Effector memory CD4-positive, alpha-beta T cell (primary cell): Measurements from ENCODE around the gene MED12.
A peak's percentile ranks its signal among the peaks of the same experiment; 100 is the strongest.

ENCODE experiments used
- DNase-seq, 3 donors: peaks; one replicate each; pipeline ENCODE4 v3.0.0-alpha.2; 2020
- H3K27ac ChIP-seq: 2 replicates; pipeline ENCODE4 v1.7.0; 2013; ENCODE audit warnings: mild to moderate bottlenecking, low read length, moderate library complexity; ENCODE audit not compliant: insufficient read depth, poor library complexity, severe bottlenecking
- H3K27me3 ChIP-seq: replicated peaks from 2 replicates; pipeline ENCODE4 v1.7.0; 2013; ENCODE audit warnings: mild to moderate bottlenecking, low read length; ENCODE audit not compliant: insufficient read depth, control insufficient read depth, poor library complexity, severe bottlenecking
- H3K36me3 ChIP-seq: 2 replicates; pipeline ENCODE4 v1.7.0; 2013; ENCODE audit warnings: mild to moderate bottlenecking, low read length, moderate library complexity; ENCODE audit not compliant: control insufficient read depth, insufficient read depth
- H3K4me1 ChIP-seq: 2 replicates; pipeline ENCODE4 v1.7.0; 2013; ENCODE audit warnings: low read length, mild to moderate bottlenecking; ENCODE audit not compliant: control insufficient read depth, insufficient read depth, poor library complexity, severe bottlenecking
- H3K4me3 ChIP-seq: 2 replicates; pipeline ENCODE4 v1.7.0; 2013; ENCODE audit warnings: low read length, low read depth, mild to moderate bottlenecking; ENCODE audit not compliant: insufficient read depth, poor library complexity, severe bottlenecking
- H3K9me3 ChIP-seq: 2 replicates; pipeline ENCODE4 v1.7.0; 2013; ENCODE audit warnings: mild to moderate bottlenecking, low read length, moderate library complexity; ENCODE audit not compliant: control insufficient read depth

Gene MED12

DNA sequence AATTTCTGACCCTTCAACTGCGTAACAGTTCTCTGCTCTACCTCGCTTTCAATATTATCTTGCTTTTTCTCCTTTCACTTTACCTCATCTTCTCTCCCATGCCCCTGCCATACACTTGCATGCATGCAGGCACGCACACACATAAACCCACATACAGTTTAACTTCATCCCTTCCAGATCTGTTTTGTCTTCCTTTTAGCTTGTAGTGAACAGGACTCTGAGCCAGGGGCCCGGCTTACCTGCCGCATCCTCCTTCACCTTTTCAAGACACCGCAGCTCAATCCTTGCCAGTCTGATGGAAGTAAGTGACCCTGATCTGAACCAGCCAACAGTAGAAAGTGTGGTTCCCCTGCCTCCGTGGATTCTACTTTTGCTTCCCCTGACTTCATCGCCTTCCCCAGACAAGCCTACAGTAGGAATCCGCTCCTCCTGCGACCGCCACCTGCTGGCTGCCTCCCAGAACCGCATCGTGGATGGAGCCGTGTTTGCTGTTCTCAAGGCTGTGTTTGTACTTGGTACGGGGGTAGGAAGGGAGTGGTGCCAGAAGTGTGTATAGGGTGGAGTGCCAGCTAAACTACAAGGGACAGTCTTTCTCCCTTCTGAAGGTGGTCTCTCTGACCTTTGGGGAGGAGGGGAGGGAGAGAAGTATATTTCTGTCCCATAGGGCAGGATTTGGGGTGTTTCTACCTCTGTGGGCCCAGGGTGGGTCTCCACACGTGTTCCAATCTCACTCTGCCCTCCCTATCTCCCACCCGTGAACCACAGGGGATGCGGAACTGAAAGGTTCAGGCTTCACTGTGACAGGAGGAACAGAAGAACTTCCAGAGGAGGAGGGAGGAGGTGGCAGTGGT lies 10.7 kb downstream of the MED12 start:
- Histone ChIP-seq H3K9me3 (no peaks in the 10 kb centered on the region), H3K36me3 (peaks cover 44% of the 10 kb centered on the region), H3K4me3 (no peak overlapping the region), H3K27ac (no peak overlapping the region), H3K4me1 (peaks cover 8% of the 10 kb centered on the region), H3K27me3 (no peaks in the 10 kb centered on the region)
- DNase-seq: peak; percentile 57 to 63 (median 62)

DNA sequence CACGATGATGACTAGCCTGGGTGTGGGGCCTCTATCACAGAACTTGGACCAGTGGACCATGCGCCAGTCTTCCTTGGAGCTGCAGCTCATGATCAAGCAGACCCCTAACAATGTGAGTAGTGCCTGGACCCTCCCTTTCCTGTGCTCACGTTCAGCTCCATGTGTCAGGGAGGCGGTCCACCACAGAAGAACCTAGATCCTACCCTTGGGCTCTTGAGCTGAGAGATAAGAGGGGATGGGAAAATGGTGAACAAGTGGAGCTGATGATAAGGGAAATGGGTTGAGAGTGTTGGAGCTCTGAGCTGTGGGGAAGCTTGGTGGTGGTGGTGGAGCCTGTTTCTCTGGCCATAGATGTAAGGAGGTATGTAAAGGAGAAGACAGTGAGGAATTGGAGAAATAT lies 13.1 kb downstream of the MED12 start:
- Histone ChIP-seq H3K36me3 (peaks cover 41% of the 10 kb centered on the region), H3K4me3 (no peak overlapping the region), H3K27ac (no peak overlapping the region), H3K4me1 (peaks cover 8% of the 10 kb centered on the region), H3K27me3 (no peaks in the 10 kb centered on the region), H3K9me3 (no peaks in the 10 kb centered on the region)
- no peak for DNase-seq

DNA sequence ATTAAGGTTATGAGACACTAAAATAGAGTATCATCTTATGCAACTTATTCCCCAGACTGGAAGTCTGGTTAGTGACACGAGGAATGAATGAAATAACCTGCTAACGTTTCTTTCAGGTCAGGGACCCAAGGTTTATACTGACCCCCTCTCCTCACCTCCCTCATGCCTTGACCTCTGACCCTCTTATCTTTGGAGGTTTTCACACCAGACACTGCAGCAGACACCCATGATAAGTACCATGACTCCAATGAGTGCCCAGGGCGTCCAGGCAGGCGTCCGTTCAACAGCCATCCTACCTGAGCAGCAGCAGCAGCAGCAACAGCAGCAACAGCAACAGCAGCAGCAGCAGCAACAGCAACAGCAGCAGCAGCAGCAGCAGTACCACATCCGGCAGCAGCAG lies 22.0 kb downstream of the MED12 start:
- Histone ChIP-seq H3K9me3 (no peaks in the 10 kb centered on the region), H3K27me3 (no peaks in the 10 kb centered on the region), H3K4me1 (peaks cover 4% of the 10 kb centered on the region), H3K36me3 (peaks cover 34% of the 10 kb centered on the region), H3K27ac (no peak overlapping the region), H3K4me3 (no peak overlapping the region)
- DNase-seq: no peak

DNA sequence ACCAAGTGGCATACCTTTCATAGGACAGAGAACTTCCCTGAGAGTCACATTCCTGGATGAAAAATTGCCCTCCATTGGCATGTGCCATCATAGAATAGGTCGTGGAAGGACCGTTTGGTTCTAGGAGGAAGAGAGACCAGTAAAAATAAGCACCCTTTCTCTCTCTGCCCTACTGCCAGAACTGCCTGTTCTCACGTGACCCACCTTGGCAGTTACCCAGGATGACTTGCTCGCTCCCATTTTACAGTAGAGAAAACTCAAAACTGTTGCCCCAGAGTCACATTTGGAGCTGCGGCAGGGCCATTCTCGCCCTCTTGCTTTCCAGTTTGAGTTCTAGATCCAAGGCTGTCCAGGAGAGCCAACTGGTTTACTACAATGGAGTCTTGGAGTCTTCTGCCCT lies 25.1 kb downstream of the MED12 start:
- Histone ChIP-seq H3K4me1 (peaks cover 9% of the 10 kb centered on the region), H3K27ac (no peak overlapping the region), H3K9me3 (no peaks in the 10 kb centered on the region), H3K27me3 (no peaks in the 10 kb centered on the region), H3K4me3 (no peak overlapping the region), H3K36me3 (peaks cover 7% of the 10 kb centered on the region)
- DNase-seq: no peak

DNA sequence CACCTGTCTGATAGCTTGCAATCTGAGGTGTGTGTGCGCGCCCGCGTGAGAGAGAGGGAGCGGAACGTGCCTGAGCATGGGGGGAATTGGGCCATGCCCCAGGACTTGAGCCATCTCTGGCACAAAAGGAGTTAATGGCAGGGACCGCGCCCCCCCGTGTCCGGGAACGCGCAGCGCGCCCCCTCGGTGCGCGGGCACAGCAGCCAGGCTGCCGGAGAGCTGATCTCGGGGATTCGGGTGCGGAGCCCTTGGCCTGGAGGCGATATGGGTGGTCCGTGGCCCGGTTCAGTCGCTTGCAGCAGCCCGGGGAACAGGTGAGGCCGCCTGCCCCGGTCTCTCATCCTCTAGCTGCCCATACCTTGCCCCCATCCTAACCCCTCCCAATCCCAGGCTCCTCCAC lies 26.3 kb downstream of the MED12 start, which contains the start of gene NLGN3:
TSS of gene NLGN3 (plus strand) at position 191 of the 400 bp plus-strand sequence. CDS start 2,909 bp downstream, outside the sequence.
- no peak within 1 kb of the TSS for H3K4me3 ChIP-seq
- DNase-seq: no peak

DNA sequence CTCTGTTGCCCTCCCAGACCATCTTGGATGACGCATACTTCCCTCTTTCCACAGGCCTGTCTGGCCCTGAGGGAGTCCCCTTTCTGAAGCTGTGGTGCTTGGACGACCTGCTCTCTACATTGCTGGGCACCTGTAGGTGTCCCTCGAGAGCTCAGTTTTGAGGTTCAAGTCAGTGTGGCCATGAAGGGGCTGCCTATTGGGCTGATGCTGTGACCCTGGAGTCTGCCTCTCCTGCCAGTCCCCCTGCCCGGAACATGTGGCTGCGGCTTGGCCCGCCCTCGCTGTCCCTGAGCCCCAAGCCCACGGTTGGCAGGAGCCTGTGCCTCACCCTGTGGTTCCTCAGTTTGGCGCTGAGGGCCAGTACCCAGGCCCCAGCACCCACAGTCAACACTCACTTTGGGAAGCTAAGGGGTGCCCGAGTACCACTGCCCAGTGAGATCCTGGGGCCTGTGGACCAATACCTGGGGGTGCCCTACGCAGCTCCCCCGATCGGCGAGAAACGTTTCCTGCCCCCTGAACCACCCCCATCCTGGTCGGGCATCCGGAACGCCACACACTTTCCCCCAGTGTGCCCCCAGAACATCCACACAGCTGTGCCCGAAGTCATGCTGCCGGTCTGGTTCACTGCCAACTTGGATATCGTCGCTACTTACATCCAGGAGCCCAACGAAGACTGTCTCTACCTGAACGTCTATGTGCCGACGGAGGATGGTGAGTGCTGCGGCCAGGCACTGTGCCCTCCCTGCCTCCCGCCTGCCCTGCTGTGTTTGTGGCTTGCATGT lies 29.3 kb downstream of the MED12 start:
- Histone ChIP-seq H3K27ac (no peak overlapping the region), H3K4me3 (no peak overlapping the region), H3K9me3 (no peaks in the 10 kb centered on the region), H3K4me1 (peaks cover 9% of the 10 kb centered on the region), H3K27me3 (no peaks in the 10 kb centered on the region), H3K36me3 (no peaks in the 10 kb centered on the region)
- no peak for DNase-seq

More for the DNA sequence above, 26.3 kb downstream of the MED12 start, which contains the start of gene NLGN3:
- Histone ChIP-seq H3K9me3 (no peaks in the 10 kb centered on the region), H3K4me1 (peaks cover 9% of the 10 kb centered on the region), H3K27me3 (no peaks in the 10 kb centered on the region), H3K36me3 (peaks cover 3% of the 10 kb centered on the region), H3K27ac (no peak within 1 kb of the TSS)

DNA sequence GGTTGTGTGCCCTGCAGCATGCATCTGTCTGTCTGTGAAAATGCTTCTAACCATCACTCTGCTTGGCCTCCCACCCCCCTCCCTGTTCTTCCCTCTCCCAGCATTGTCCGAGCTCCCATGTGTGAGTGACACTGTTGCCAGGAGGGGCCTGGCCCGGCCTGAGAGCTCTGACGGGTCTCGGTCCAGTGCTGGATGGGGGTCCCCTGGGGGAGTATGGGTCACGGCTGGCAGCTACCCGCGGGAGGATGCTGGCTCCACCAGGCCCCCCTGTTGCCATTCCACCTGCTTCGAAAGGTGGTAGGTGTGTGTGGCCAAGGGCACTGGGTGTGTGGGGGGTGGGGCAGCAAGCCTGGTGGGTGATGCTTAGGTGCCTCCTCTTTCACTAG lies 29.9 kb downstream of the MED12 start:
- Histone ChIP-seq H3K4me3 (no peak overlapping the region), H3K36me3 (no peaks in the 10 kb centered on the region), H3K27ac (no peak overlapping the region), H3K9me3 (no peaks in the 10 kb centered on the region), H3K4me1 (peaks cover 9% of the 10 kb centered on the region), H3K27me3 (no peaks in the 10 kb centered on the region)
- no peak for DNase-seq

DNA sequence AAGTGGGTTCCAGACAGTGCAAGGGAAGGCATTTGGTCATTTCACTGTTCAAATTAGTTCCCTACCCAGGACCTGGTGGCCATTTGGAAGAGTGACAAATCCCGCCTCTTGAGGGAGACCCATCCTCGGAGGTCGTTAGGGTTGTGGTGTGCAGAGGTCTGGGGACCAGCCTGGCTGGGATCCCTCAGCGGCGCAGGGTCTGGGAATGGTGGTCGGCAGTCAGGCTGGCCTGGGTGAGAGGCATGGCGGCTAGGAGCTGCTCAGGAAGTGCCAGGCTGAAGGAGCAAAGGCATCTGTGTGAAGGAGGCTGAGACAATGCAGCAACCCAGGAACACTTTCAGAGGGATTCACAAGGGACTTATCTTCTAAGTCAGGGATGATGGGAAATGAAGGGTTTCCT lies 33.0 kb downstream of the MED12 start:
- no peaks in the 10 kb centered on the region for H3K36me3 ChIP-seq
- H3K4me1 ChIP-seq: no peaks in the 10 kb centered on the region
- H3K27me3 ChIP-seq: no peaks in the 10 kb centered on the region
- DNase-seq: no peak
- no peak overlapping the region for H3K27ac ChIP-seq
- no peaks in the 10 kb centered on the region for H3K9me3 ChIP-seq
- H3K4me3 ChIP-seq: no peak overlapping the region

DNA sequence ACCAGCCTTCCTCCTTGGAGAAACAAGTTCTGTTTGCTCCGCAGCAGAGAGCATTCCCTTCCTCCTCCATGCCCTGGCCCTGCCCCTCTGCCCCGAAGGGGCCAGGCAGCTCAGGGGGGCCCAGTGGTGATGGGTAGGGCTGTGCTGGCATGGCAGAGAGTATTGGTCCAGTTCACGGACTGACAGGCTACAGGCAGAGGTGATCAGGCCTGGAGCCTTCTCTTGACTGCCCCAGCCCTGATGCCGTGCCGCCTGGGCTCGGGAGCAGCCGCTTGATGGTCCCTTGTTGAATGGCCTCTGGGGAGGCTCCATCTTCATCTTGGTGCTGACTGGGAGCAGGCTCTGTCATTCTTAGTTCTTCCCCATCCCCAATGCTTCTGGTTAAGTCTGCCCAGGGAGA lies 35.8 kb downstream of the MED12 start:
- DNase-seq: no peak

DNA sequence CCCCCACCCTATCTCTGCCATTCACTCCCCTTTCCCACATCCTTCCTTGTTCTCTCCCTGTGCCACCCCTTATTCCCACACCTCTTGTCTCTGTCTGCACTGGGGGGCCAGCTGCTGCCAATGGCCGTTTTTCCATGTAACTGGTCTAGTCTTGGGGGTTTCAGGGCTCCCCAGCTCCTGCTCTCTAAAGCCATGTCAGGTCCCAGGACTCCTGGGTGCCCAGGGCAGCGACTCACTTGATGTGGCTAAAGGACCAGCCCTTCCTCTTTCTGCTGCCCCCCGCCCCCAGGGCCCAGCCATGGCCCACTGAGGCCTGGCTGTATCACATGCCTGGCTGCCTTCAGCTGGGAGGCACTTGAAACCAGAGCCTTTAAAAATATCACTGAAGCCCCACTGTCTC lies 36.2 kb downstream of the MED12 start:
- no peaks in the 10 kb centered on the region for H3K27me3 ChIP-seq
- no peaks in the 10 kb centered on the region for H3K9me3 ChIP-seq
- no peak for DNase-seq
- H3K4me3 ChIP-seq: no peak overlapping the region
- no peaks in the 10 kb centered on the region for H3K4me1 ChIP-seq
- no peaks in the 10 kb centered on the region for H3K36me3 ChIP-seq
- H3K27ac ChIP-seq: no peak overlapping the region

More for the DNA sequence above, 35.8 kb downstream of the MED12 start:
- Histone ChIP-seq H3K4me1 (no peaks in the 10 kb centered on the region), H3K27me3 (no peaks in the 10 kb centered on the region), H3K4me3 (no peak overlapping the region), H3K9me3 (no peaks in the 10 kb centered on the region), H3K36me3 (no peaks in the 10 kb centered on the region), H3K27ac (no peak overlapping the region)
